ENCODE data around the gene NFATC1. TPM values are rescaled to one million over a fixed set of nuclear protein-coding genes. Genes with fewer than 3 reads are reported as not detected.
A peak's percentile ranks its signal among the peaks of the same experiment; 100 is the strongest.

NFATC1 gene
- total and polyA plus RNA-seq, 7 experiments from 2014 or later: 27.1 to 87.2 (median 53.4) TPM

GRCh38 chr18:79493211-79493800, 97.6 kb downstream of the NFATC1 start:
- peaks cover 15 to 49% (median 37%) of the 10 kb centered on the region in 5 donors for H3K36me3 Mint-ChIP-seq
- peak in 1 of 9 donors; percentile 6 for DNase-seq
- Histone ChIP-seq H3K27ac (ENCODE audit: low read depth, low read length) (no peak overlapping the region), H3K27me3 (ENCODE audit: control insufficient read depth in 2 of 2, insufficient read depth in 2 of 2, low read length in 2 of 2) (no peaks in the 10 kb centered on the region), H3K4me1 (ENCODE audit: control insufficient read depth in 2 of 2, insufficient read depth in 2 of 2, low read length in 2 of 2) (peaks cover 0 to 8% of the 10 kb centered on the region in 2 donors), H3K4me3 (ENCODE audit: low read length) (no peak overlapping the region), H3K9me3 (ENCODE audit: control insufficient read depth in 2 of 3, low read length in 3 of 3) (peaks cover 0 to 2% (median 1%) of the 10 kb centered on the region in 3 experiments), H3K36me3 (ENCODE audit: control insufficient read depth in 2 of 3, insufficient read depth in 3 of 3, low read length in 3 of 3) (peaks cover 0 to 55% (median 5%) of the 10 kb centered on the region in 3 experiments)
- no peak overlapping the region for H3K4me3 Mint-ChIP-seq
- H3K27ac Mint-ChIP-seq: no peak overlapping the region
- ChIA-PET POLR2A (no interaction called here), CTCF (interaction anchor here (0.6 to 1.1 kb wide), 2 partner anchors 115 to 494 kb away, joined by 3 to 4 read pairs; no protein-coding TSS in a partner anchor)
- H3K27me3 Mint-ChIP-seq: no peaks in the 10 kb centered on the region
- ATAC-seq: no peak
- peaks cover 0 to 23% (median 8%) of the 10 kb centered on the region in 11 donors for H3K9me3 Mint-ChIP-seq
- peaks cover 10 to 37% (median 24%) of the 10 kb centered on the region in 7 donors for H3K4me1 Mint-ChIP-seq
- intact Hi-C loops (cut with micrococcal nuclease): no loop called here

GRCh38 chr18:79493801-79494211, 98.1 kb downstream of the NFATC1 start:
- no peak overlapping the region for H3K4me3 Mint-ChIP-seq
- peaks cover 10 to 37% (median 24%) of the 10 kb centered on the region in 7 donors for H3K4me1 Mint-ChIP-seq
- Histone ChIP-seq H3K4me1 (ENCODE audit: control insufficient read depth in 2 of 2, insufficient read depth in 2 of 2, low read length in 2 of 2) (peaks cover 0 to 8% of the 10 kb centered on the region in 2 donors), H3K27ac (ENCODE audit: low read depth, low read length) (no peak overlapping the region), H3K27me3 (ENCODE audit: control insufficient read depth in 2 of 2, insufficient read depth in 2 of 2, low read length in 2 of 2) (no peaks in the 10 kb centered on the region), H3K36me3 (ENCODE audit: control insufficient read depth in 2 of 3, insufficient read depth in 3 of 3, low read length in 3 of 3) (peaks cover 0 to 51% (median 5%) of the 10 kb centered on the region in 3 experiments), H3K9me3 (ENCODE audit: control insufficient read depth in 2 of 3, low read length in 3 of 3) (peaks cover 0 to 7% (median 6%) of the 10 kb centered on the region in 3 experiments), H3K4me3 (ENCODE audit: low read length) (no peak overlapping the region)
- ChIA-PET POLR2A (no interaction called here), CTCF (no interaction called here)
- ATAC-seq: no peak
- intact Hi-C loops (cut with micrococcal nuclease): no loop called here
- H3K27ac Mint-ChIP-seq: no peak overlapping the region
- no peaks in the 10 kb centered on the region for H3K27me3 Mint-ChIP-seq
- DNase-seq: peak in 1 of 9 donors; percentile 5
- H3K36me3 Mint-ChIP-seq: peaks cover 18 to 50% (median 42%) of the 10 kb centered on the region in 5 donors
- H3K9me3 Mint-ChIP-seq: peaks cover under 1 to 28% (median 13%) of the 10 kb centered on the region in 11 donors

- Histone ChIP-seq H3K4me3 (ENCODE audit: low read length) (no peak overlapping the region), H3K36me3 (ENCODE audit: control insufficient read depth in 2 of 3, insufficient read depth in 3 of 3, low read length in 3 of 3) (peaks cover 0 to 41% (median 5%) of the 10 kb centered on the region in 3 experiments), H3K27me3 (ENCODE audit: control insufficient read depth in 2 of 2, insufficient read depth in 2 of 2, low read length in 2 of 2) (no peaks in the 10 kb centered on the region), H3K9me3 (ENCODE audit: control insufficient read depth in 2 of 3, low read length in 3 of 3) (peaks cover 0 to 14% (median 10%) of the 10 kb centered on the region in 3 experiments), H3K27ac (ENCODE audit: low read depth, low read length) (no peak overlapping the region), H3K4me1 (ENCODE audit: control insufficient read depth in 2 of 2, insufficient read depth in 2 of 2, low read length in 2 of 2) (peaks cover 0 to 8% of the 10 kb centered on the region in 2 donors)
- no peaks in the 10 kb centered on the region for H3K27me3 Mint-ChIP-seq
- ChIA-PET POLR2A (interaction anchor here (0.8 to 1.1 kb wide), 2 partner anchors 13 to 22 kb away, joined by 3 read pairs; no protein-coding TSS in a partner anchor), CTCF (no interaction called here)
- no peak overlapping the region for H3K4me3 Mint-ChIP-seq
- DNase-seq (no peak), ATAC-seq (no peak)
- H3K4me1 Mint-ChIP-seq: peaks cover 10 to 38% (median 24%) of the 10 kb centered on the region in 7 donors
- peaks cover 5 to 39% (median 20%) of the 10 kb centered on the region in 11 donors for H3K9me3 Mint-ChIP-seq
- peak overlapping the region in 6 of 9 donors; percentile 12 to 60 (median 31) for H3K27ac Mint-ChIP-seq
- intact Hi-C loops (cut with micrococcal nuclease): no loop called here
- H3K36me3 Mint-ChIP-seq: peaks cover 27 to 57% (median 53%) of the 10 kb centered on the region in 5 donors
Measured at GRCh38 chr18:79494936-79495335, 99.2 kb downstream of the NFATC1 start.

GRCh38 chr18:79495591-79496071, 99.9 kb downstream of the NFATC1 start:
- H3K27ac Mint-ChIP-seq: peak overlapping the region in 5 of 9 donors; percentile 12 to 60 (median 48)
- ATAC-seq (peak; percentile 27), DNase-seq (peak in 1 of 9 donors; percentile 6)
- Histone ChIP-seq H3K9me3 (ENCODE audit: control insufficient read depth in 2 of 3, low read length in 3 of 3) (peaks cover 0 to 14% (median 10%) of the 10 kb centered on the region in 3 experiments), H3K4me1 (ENCODE audit: control insufficient read depth in 2 of 2, insufficient read depth in 2 of 2, low read length in 2 of 2) (peaks cover 0 to 8% of the 10 kb centered on the region in 2 donors), H3K27ac (ENCODE audit: low read depth, low read length) (no peak overlapping the region), H3K4me3 (ENCODE audit: low read length) (no peak overlapping the region), H3K27me3 (ENCODE audit: control insufficient read depth in 2 of 2, insufficient read depth in 2 of 2, low read length in 2 of 2) (no peaks in the 10 kb centered on the region), H3K36me3 (ENCODE audit: control insufficient read depth in 2 of 3, insufficient read depth in 3 of 3, low read length in 3 of 3) (peaks cover 0 to 34% (median 5%) of the 10 kb centered on the region in 3 experiments)
- intact Hi-C loops (cut with micrococcal nuclease): no loop called here
- POLR2A ChIA-PET: interaction anchor here (0.8 to 1.1 kb wide), 2 partner anchors 12 to 21 kb away, joined by 3 read pairs; no protein-coding TSS in a partner anchor
- no peak overlapping the region for H3K4me3 Mint-ChIP-seq
- CTCF ChIA-PET: interaction anchor here (0.9 kb wide), 1 partner anchor 21 kb away, joined by 3 read pairs; no protein-coding TSS in a partner anchor
- no peaks in the 10 kb centered on the region for H3K27me3 Mint-ChIP-seq
- peaks cover 31 to 64% (median 56%) of the 10 kb centered on the region in 5 donors for H3K36me3 Mint-ChIP-seq
- H3K9me3 Mint-ChIP-seq: peaks cover 5 to 45% (median 24%) of the 10 kb centered on the region in 11 donors
- peaks cover 10 to 33% (median 22%) of the 10 kb centered on the region in 7 donors for H3K4me1 Mint-ChIP-seq

GRCh38 chr18:79496237-79496977, 100.7 kb downstream of the NFATC1 start:
- Mint-ChIP-seq H3K9me3 (peaks cover 5 to 45% (median 24%) of the 10 kb centered on the region in 11 donors), H3K4me3 (no peak overlapping the region), H3K27me3 (no peaks in the 10 kb centered on the region), H3K36me3 (peaks cover 31 to 59% (median 52%) of the 10 kb centered on the region in 5 donors), H3K4me1 (peaks cover 6 to 31% (median 17%) of the 10 kb centered on the region in 7 donors), H3K27ac (peak overlapping the region in 5 of 9 donors; percentile 48 to 70 (median 49))
- Histone ChIP-seq H3K36me3 (ENCODE audit: control insufficient read depth in 2 of 3, insufficient read depth in 3 of 3, low read length in 3 of 3) (peaks cover 0 to 34% (median 5%) of the 10 kb centered on the region in 3 experiments), H3K4me1 (ENCODE audit: control insufficient read depth in 2 of 2, insufficient read depth in 2 of 2, low read length in 2 of 2) (peaks cover 0 to 8% of the 10 kb centered on the region in 2 donors), H3K27ac (ENCODE audit: low read depth, low read length) (no peak overlapping the region), H3K27me3 (ENCODE audit: control insufficient read depth in 2 of 2, insufficient read depth in 2 of 2, low read length in 2 of 2) (no peaks in the 10 kb centered on the region), H3K9me3 (ENCODE audit: control insufficient read depth in 2 of 3, low read length in 3 of 3) (peaks cover 0 to 14% (median 10%) of the 10 kb centered on the region in 3 experiments), H3K4me3 (ENCODE audit: low read length) (no peak overlapping the region)
- POLR2A ChIA-PET: interaction anchor here (1.3 kb wide), 1 partner anchor 27 kb away, joined by 5 read pairs; no protein-coding TSS in a partner anchor
- DNase-seq (peak in 1 of 9 donors; percentile 6), ATAC-seq (no peak)
- CTCF ChIA-PET: interaction anchor here (0.6 to 0.9 kb wide), 2 partner anchors 20 to 86 kb away, joined by 3 read pairs; no protein-coding TSS in a partner anchor
- intact Hi-C loops (cut with micrococcal nuclease): no loop called here
